HepG2 (cell line): ENCODE measurements around the gene TXN2. TPM values are rescaled to one million over a fixed set of nuclear protein-coding genes. Genes with fewer than 3 reads are reported as not detected.

ENCODE experiments used
- CEBPZ ChIP-seq: IDR thresholded peaks from 2 replicates; pipeline ENCODE4 v1.6.1; 2012; ENCODE audit warnings: low read length, improper control_type of control experiment
- DR1 ChIP-seq: sonication (generic); formaldehyde crosslinking; IDR thresholded peaks from 2 replicates; pipeline ENCODE4 v1.8.0; 2021; ENCODE audit warnings: mild to moderate bottlenecking, missing genetic modification reagents, inconsistent platforms
- HOXA5 ChIP-seq: sonication (generic); formaldehyde crosslinking; IDR thresholded peaks from 2 replicates; pipeline ENCODE4 v1.4.0; 2020; ENCODE audit warnings: missing genetic modification reagents
- PAX8 ChIP-seq: sonication (generic); formaldehyde crosslinking; IDR thresholded peaks from 2 replicates; pipeline ENCODE4 v1.8.0; 2022; ENCODE audit warnings: mild to moderate bottlenecking, missing genetic modification reagents, borderline replicate concordance
- RFXAP ChIP-seq: sonication (generic); formaldehyde crosslinking; IDR thresholded peaks from 2 replicates; pipeline ENCODE4 v1.4.0; 2020; ENCODE audit warnings: missing genetic modification reagents, borderline replicate concordance
- TAF15 ChIP-seq: fragments of 200-400 bp; formaldehyde crosslinking; IDR thresholded peaks from one replicate; pipeline ENCODE4 v1.6.1; 2018; ENCODE audit warnings: mild to moderate bottlenecking, low read depth, low read length; ENCODE audit not compliant: poor library complexity, severe bottlenecking
- TBX2 ChIP-seq: sonication (generic); formaldehyde crosslinking; IDR thresholded peaks from 2 replicates; pipeline ENCODE4 v1.5.0; 2020; ENCODE audit warnings: missing genetic modification reagents, mild to moderate bottlenecking, borderline replicate concordance
- TCF7 ChIP-seq: sonication (generic); IDR thresholded peaks from 2 replicates; pipeline ENCODE4 v1.6.1; 2016; ENCODE audit warnings: antibody characterized with exemption, low read depth
- ZFX ChIP-seq: sonication (generic); formaldehyde crosslinking; IDR thresholded peaks from 2 replicates; pipeline ENCODE4 v1.4.0; 2020; ENCODE audit warnings: mild to moderate bottlenecking, low read depth, missing genetic modification reagents, moderate library complexity
- ZNF20 ChIP-seq: sonication (generic); formaldehyde crosslinking; IDR thresholded peaks from 2 replicates; pipeline ENCODE4 v1.4.0; 2020; ENCODE audit warnings: mild to moderate bottlenecking, moderate library complexity, missing genetic modification reagents
- ZNF230 ChIP-seq: sonication (generic); formaldehyde crosslinking; IDR thresholded peaks from 2 replicates; pipeline ENCODE4 v1.4.0; 2020; ENCODE audit warnings: mild to moderate bottlenecking, missing genetic modification reagents
- ZNF275 ChIP-seq: sonication (generic); formaldehyde crosslinking; IDR thresholded peaks from 2 replicates; pipeline ENCODE4 v1.8.0; 2022; ENCODE audit warnings: missing genetic modification reagents, mild to moderate bottlenecking, inconsistent platforms, borderline replicate concordance
- ZNF496 ChIP-seq: sonication (generic); formaldehyde crosslinking; IDR thresholded peaks from 2 replicates; pipeline ENCODE4 v1.8.1; 2023; ENCODE audit warnings: mild to moderate bottlenecking, moderate library complexity, missing genetic modification reagents; ENCODE audit not compliant: insufficient replicate concordance
- ZNF552 ChIP-seq: sonication (generic); formaldehyde crosslinking; IDR thresholded peaks from 2 replicates; pipeline ENCODE4 v1.9.0; 2022; ENCODE audit warnings: missing genetic modification reagents, mild to moderate bottlenecking, borderline replicate concordance
- ZNF562 ChIP-seq: sonication (generic); formaldehyde crosslinking; IDR thresholded peaks from 2 replicates; pipeline ENCODE4 v1.8.0; 2022; ENCODE audit warnings: missing genetic modification reagents, borderline replicate concordance
- ZNF572 ChIP-seq: sonication (generic); formaldehyde crosslinking; IDR thresholded peaks from 2 replicates; pipeline ENCODE4 v1.5.1; 2020; ENCODE audit warnings: mild to moderate bottlenecking, missing genetic modification reagents
- ZNF672 ChIP-seq: sonication (generic); formaldehyde crosslinking; IDR thresholded peaks from 2 replicates; pipeline ENCODE4 v1.8.1; 2022; ENCODE audit warnings: missing genetic modification reagents
- ZZZ3 ChIP-seq: sonication (generic); formaldehyde crosslinking; IDR thresholded peaks from 2 replicates; pipeline ENCODE4 v1.4.0; 2020; ENCODE audit warnings: missing genetic modification reagents, mild to moderate bottlenecking, borderline replicate concordance
- polyA plus RNA-seq, 8 experiments: library from polyadenylated mRNA; depleted of rRNA in 3 of 8; stranded (reverse) in 7 of 8; unstranded in 1 of 8; fragments of >200 nt; fragmentation: Illumina TruSeq in 4 of 8; extraction: Trizol in 4 of 8; gene quantifications; 2 replicates each; pipeline versions ENCODE4 v1.2.1 to v1.2.3, GENCODE V29; 2011 to 2016; ENCODE audit warnings: low read depth in 4 of 8, missing spikeins in 1 of 8, mixed read lengths in 1 of 8; ENCODE audit not compliant: insufficient read depth in 1 of 8
- total RNA-seq, 5 experiments: library from RNA; depleted of rRNA; stranded (reverse); fragments of >200 nt; fragmentation: Illumina TruSeq; extraction: Trizol; gene quantifications; 2 replicates each; pipeline ENCODE4 v1.2.3, GENCODE V29; 2016; ENCODE audit warnings: low read depth in 1 of 5
- TF ChIP-seq, protein P1 (sequence below): sonication (generic); formaldehyde crosslinking; IDR thresholded peaks from 2 replicates; pipeline ENCODE4 v1.5.1; 2020; ENCODE audit warnings: mild to moderate bottlenecking, moderate library complexity, missing genetic modification reagents
- TF ChIP-seq, protein P2 (sequence below): sonication (generic); formaldehyde crosslinking; IDR thresholded peaks from 2 replicates; pipeline ENCODE4 v1.5.0; 2020; ENCODE audit warnings: missing genetic modification reagents
- TF ChIP-seq, protein P3 (sequence below): sonication (generic); formaldehyde crosslinking; IDR thresholded peaks from 2 replicates; pipeline ENCODE4 v1.8.1; 2023; ENCODE audit warnings: mild to moderate bottlenecking, missing genetic modification reagents

Gene TXN2
- total and polyA plus RNA-seq, 2 of the 13 experiments (the other 11 are each of a cell fraction or from before 2014, with no cell fraction given), result 41.4 to 109 TPM

DNA sequence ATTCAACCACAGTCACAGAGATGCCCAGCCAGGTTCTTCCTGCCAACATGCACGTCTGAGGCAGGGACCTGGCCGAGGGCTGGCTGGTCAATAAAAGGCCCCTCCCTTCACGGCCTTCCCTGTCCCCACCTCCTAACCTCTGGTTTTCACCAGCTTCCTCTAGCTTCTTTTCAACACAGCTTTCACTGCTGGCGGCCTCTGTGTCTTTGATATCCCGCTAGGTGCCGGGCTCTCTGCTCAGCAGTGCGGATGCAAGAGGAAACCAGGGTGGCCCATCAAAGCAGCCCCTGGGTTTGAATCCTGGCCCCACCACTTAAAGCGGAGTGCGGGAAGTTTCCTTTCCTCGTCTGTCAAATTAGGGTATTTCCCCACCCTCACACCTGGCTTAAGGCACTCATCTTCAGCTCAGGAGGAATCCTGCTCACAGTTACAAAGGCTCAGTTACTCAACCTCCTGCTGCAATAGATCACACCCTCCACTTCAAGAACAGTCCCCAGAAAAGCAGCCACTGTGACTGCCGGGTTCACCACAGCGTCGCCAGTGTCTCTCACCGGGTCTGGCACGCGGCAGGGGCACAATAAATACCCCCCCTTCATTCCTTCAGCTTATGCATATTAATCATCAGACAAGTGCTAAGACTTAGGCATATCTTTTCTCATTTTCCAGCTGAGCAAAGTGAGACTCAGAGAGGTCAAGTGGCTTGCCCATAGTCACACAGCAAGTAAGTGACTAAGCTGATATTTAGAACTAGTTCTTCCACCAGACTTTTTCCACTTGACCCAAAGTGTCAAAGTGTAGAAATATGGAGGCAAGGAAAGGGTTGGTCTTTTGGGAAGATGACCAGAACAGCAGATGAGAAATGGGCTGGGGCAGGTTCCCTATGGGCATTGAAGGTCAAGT lies 45.7 kb downstream of the TXN2 start (continued):
- no peak for TF ChIP-seq CEBPZ
- TF ChIP-seq ZNF672 (CRISPR knock-in tag), result no peak
- no peak for TF ChIP-seq DR1 (CRISPR knock-in tag)
- TF ChIP-seq RFXAP (CRISPR knock-in tag), result peak; percentile 30; the same call in 1 of the 2 replicates
- no peak for TF ChIP-seq ZNF230 (CRISPR knock-in tag)
- TF ChIP-seq ZNF275 (CRISPR knock-in tag), result no peak
- TF ChIP-seq ZNF20 (CRISPR knock-in tag), result no peak
- 0 out of 2 replicates have a peak, but pooled peaks have one; percentile 14 for TF ChIP-seq HOXA5 (CRISPR knock-in tag)
- TF ChIP-seq PAX8 (CRISPR knock-in tag), result no peak
- TF ChIP-seq ZNF572 (CRISPR knock-in tag), result no peak
- TF ChIP-seq, protein P1, sequence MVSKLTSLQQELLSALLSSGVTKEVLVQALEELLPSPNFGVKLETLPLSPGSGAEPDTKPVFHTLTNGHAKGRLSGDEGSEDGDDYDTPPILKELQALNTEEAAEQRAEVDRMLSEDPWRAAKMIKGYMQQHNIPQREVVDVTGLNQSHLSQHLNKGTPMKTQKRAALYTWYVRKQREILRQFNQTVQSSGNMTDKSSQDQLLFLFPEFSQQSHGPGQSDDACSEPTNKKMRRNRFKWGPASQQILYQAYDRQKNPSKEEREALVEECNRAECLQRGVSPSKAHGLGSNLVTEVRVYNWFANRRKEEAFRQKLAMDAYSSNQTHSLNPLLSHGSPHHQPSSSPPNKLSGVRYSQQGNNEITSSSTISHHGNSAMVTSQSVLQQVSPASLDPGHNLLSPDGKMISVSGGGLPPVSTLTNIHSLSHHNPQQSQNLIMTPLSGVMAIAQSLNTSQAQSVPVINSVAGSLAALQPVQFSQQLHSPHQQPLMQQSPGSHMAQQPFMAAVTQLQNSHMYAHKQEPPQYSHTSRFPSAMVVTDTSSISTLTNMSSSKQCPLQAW, result peak; percentile 84
- TF ChIP-seq, protein P2, sequence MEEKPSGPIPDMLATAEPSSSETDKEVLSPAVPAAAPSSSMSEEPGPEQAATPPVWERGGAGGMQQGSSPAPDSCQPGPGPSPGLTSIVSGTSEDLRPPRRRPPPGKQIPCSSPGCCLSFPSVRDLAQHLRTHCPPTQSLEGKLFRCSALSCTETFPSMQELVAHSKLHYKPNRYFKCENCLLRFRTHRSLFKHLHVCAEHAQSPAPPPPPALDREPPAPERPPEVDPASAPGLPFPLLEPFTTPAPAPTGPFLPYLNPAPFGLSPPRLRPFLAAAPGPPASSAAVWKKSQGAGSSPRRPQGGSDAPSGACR (CRISPR knock-in tag), result 0 out of 2 replicates have a peak, but pooled peaks have one; percentile 7
- TF ChIP-seq TCF7, result peak; percentile 94
- peak; percentile 63; the same call in 1 of the 2 replicates for TF ChIP-seq ZFX (CRISPR knock-in tag)
- TF ChIP-seq ZZZ3, result no peak
- no peak for TF ChIP-seq ZNF552 (CRISPR knock-in tag)
- peak; percentile 80 for TF ChIP-seq TBX2 (CRISPR knock-in tag)
- TF ChIP-seq, protein P3, sequence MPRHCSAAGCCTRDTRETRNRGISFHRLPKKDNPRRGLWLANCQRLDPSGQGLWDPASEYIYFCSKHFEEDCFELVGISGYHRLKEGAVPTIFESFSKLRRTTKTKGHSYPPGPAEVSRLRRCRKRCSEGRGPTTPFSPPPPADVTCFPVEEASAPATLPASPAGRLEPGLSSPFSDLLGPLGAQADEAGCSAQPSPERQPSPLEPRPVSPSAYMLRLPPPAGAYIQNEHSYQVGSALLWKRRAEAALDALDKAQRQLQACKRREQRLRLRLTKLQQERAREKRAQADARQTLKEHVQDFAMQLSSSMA (CRISPR knock-in tag), result no peak
- no peak for TF ChIP-seq ZNF562 (CRISPR knock-in tag)
- no peak for TF ChIP-seq TAF15
- TF ChIP-seq ZNF496 (CRISPR knock-in tag), result no peak
